RWPE2 (cell line): Measurements from ENCODE around the gene TENM4.

Source experiments
- ATAC-seq: fragments of 200-7000 bp; cut with Tn5 transposase; 3 replicates; pipeline ENCODE4 v1.9.1; 2021; ENCODE audit warnings: low read depth
- DNase-seq: peaks from one replicate; pipeline ENCODE4 v3.0.0-alpha.2; 2020; ENCODE audit warnings: low spot score
- H3K27ac ChIP-seq: fragments of 450-650 bp; 2 replicates; pipeline ENCODE4 v1.5.1; 2017; ENCODE audit warnings: mild to moderate bottlenecking; ENCODE audit not compliant: poor library complexity, severe bottlenecking
- H3K27me3 ChIP-seq: fragments of 250-450 bp; sonication (Bioruptor Pico); 2 replicates; pipeline ENCODE4 v1.5.1; 2021; ENCODE audit warnings: mild to moderate bottlenecking, moderate library complexity; ENCODE audit not compliant: insufficient read depth, poor library complexity, severe bottlenecking
- H3K36me3 ChIP-seq: fragments of 250-450 bp; sonication (Bioruptor Pico); 2 replicates; pipeline ENCODE4 v1.5.1; 2020; ENCODE audit warnings: low read depth, mild to moderate bottlenecking, moderate library complexity
- H3K4me1 ChIP-seq: fragments of 250-450 bp; sonication (Bioruptor Pico); 2 replicates; pipeline ENCODE4 v1.5.1; 2021; ENCODE audit warnings: mild to moderate bottlenecking, moderate library complexity; ENCODE audit not compliant: insufficient read depth, poor library complexity, severe bottlenecking
- H3K4me3 ChIP-seq: fragments of 250-450 bp; sonication (Bioruptor Pico); 2 replicates; pipeline ENCODE4 v1.5.1; 2021; ENCODE audit warnings: mild to moderate bottlenecking, moderate library complexity; ENCODE audit not compliant: severe bottlenecking
- H3K9me3 ChIP-seq: fragments of 250-450 bp; sonication (Bioruptor Pico); 2 replicates; pipeline ENCODE4 v1.5.1; 2021; ENCODE audit warnings: mild to moderate bottlenecking, moderate library complexity; ENCODE audit not compliant: severe bottlenecking
- TF ChIP-seq, protein P1 (sequence below): fragments of 450-650 bp; IDR thresholded peaks from one replicate; pipeline ENCODE4 v1.5.1; 2017; ENCODE audit warnings: mild to moderate bottlenecking, moderate library complexity; ENCODE audit not compliant: poor library complexity, severe bottlenecking

TENM4 gene

DNA sequence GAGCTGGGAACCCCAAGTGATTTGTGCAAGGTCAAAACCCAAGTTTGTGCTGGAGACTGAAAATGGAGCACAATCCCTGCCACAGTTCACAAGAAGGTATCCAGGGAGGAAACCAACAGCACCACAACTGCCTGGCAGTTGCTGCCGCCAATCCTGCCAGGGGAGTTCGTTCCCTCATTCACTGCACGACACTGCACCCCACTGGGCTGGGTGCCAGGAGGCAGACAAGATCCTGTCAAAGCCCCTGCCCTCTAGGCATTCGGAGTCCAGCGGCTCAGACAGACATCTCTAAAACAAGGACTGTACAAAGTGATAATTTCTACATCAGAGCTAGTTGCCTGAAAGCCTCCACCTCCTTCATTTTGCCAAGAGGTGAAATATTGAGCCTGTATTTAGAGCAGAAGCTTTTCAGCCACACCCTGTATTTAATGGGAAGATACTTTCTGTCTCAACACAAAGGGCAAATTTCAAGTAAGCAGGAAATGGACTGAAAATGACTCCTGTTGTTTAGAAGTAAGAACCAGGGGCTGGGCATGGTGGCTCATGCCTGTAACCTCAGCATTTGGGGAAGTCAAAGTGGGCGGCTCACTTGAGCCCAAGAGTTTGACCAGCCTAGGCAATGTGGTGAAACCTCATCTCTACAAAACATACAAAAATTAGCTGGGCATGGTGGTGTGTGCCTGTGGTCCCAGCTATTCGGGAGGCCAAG, 588.8 kb downstream of the TENM4 start:
- Histone ChIP-seq H3K4me1 (no peaks in the 10 kb centered on the region), H3K9me3 (no peaks in the 10 kb centered on the region), H3K4me3 (no peak overlapping the region), H3K27me3 (no peaks in the 10 kb centered on the region), H3K27ac (no peak overlapping the region), H3K36me3 (no peaks in the 10 kb centered on the region)
- DNase-seq, result no peak
- TF ChIP-seq, protein P1, sequence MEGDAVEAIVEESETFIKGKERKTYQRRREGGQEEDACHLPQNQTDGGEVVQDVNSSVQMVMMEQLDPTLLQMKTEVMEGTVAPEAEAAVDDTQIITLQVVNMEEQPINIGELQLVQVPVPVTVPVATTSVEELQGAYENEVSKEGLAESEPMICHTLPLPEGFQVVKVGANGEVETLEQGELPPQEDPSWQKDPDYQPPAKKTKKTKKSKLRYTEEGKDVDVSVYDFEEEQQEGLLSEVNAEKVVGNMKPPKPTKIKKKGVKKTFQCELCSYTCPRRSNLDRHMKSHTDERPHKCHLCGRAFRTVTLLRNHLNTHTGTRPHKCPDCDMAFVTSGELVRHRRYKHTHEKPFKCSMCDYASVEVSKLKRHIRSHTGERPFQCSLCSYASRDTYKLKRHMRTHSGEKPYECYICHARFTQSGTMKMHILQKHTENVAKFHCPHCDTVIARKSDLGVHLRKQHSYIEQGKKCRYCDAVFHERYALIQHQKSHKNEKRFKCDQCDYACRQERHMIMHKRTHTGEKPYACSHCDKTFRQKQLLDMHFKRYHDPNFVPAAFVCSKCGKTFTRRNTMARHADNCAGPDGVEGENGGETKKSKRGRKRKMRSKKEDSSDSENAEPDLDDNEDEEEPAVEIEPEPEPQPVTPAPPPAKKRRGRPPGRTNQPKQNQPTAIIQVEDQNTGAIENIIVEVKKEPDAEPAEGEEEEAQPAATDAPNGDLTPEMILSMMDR, result no peak
- ATAC-seq, result peak; percentile 38; the same call in 1 of the 3 replicates

DNA sequence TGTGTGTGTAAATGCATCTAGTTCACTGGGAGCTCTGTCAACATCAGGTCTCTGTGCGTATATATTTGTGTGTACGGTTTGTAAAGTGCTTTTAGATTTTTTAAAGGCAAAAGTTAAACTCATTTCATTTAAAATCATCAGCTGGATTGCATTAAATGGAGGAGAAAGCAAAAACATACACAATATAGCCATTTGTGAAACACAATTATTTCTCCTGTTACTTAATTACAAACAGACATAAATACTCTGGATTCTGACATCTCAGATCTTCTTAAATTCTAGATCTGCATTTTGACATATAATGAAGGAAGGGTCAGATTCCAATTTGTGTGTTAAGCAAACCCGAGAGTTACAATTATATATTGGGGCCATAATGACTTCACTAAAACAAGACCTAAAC, 590.8 kb downstream of the TENM4 start:
- Histone ChIP-seq H3K27ac (no peak overlapping the region), H3K36me3 (no peaks in the 10 kb centered on the region), H3K9me3 (no peaks in the 10 kb centered on the region), H3K27me3 (no peaks in the 10 kb centered on the region), H3K4me3 (no peak overlapping the region), H3K4me1 (no peaks in the 10 kb centered on the region)
- ATAC-seq (no peak), DNase-seq (no peak)
- TF ChIP-seq, protein P1, result no peak

DNA sequence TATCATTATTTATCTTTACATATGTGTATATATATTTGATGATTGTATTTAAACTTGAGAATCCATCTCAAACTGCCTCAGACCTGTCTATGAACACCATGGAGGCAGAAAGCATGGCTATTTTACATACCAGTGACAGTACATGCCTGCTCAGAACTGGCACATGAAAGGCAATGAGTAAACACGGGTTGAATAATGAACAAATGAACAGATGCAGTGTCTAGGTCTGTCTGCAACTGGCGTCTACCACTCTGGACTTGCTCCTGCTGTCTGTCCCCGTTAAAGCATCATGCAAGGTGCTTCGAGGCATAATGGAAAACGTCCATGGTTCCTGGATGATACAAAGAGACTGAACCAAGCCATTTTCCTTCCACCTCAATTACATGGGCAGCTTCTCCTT, 594.6 kb downstream of the TENM4 start:
- Histone ChIP-seq H3K4me3 (no peak overlapping the region), H3K4me1 (no peaks in the 10 kb centered on the region), H3K27ac (no peak overlapping the region)

DNA sequence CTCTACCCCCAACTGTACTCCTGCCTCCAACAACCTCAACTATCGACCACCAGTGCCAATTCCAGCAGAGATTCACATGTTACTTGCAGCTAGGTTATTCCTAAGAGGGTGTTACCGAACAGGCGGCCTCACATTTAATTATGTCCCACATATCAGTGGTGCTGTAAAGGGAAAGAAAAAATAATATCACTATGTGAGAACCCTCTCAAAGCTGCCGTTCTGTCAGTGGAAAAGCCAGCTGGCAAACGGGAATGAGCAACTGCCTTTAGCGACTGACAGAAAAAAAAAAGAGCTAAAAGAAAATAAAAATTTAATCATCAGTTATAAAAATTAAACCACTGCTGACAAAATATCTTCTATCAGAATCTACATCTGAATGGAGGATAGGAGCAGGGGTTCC, 595.3 kb downstream of the TENM4 start:
- TF ChIP-seq, protein P1, result no peak
- H3K27me3 ChIP-seq, result no peaks in the 10 kb centered on the region
- ATAC-seq, result no peak

More for the DNA sequence above, 594.6 kb downstream of the TENM4 start:
- TF ChIP-seq, protein P1, result no peak
- no peaks in the 10 kb centered on the region for H3K9me3 ChIP-seq
- H3K36me3 ChIP-seq, result no peaks in the 10 kb centered on the region
- no peak for ATAC-seq
- no peak for DNase-seq
- H3K27me3 ChIP-seq, result no peaks in the 10 kb centered on the region

DNA sequence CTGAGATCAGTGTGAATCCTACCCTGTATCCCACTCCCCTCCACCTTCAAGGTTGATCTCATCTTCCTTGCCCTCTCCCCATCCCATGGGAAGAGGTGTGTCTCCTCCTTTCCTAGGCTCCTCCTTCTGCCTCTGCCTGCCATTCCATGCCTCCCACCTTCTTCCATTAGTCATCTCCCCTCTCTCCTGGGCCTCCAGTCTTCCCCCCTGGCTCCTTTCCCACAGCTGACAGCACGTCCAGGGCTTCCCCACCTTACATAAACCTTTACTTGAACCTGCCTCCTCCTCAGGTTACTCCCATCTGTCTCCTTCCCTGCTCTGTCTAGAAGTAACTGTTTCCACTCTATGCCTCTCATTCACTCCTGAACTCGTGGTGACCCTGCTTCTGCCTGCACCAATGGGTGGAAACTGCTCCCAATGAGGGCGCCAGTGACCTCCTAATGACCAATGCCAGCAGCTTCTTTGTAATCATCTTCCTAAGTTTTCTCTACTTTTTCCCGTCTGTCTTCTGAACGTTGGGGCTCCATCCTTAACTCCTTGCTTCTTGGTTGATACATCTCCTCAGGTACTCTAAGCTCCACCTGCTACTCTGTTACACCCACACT, 599.3 kb downstream of the TENM4 start:
- TF ChIP-seq, protein P1, result no peak
- DNase-seq, result no peak
- Histone ChIP-seq H3K27me3 (no peaks in the 10 kb centered on the region), H3K27ac (no peak overlapping the region), H3K4me3 (no peak overlapping the region), H3K36me3 (no peaks in the 10 kb centered on the region), H3K9me3 (no peaks in the 10 kb centered on the region), H3K4me1 (no peaks in the 10 kb centered on the region)
- ATAC-seq, result peak; percentile 71

More for the DNA sequence above, 595.3 kb downstream of the TENM4 start:
- Histone ChIP-seq H3K4me1 (no peaks in the 10 kb centered on the region), H3K36me3 (no peaks in the 10 kb centered on the region), H3K4me3 (no peak overlapping the region), H3K9me3 (no peaks in the 10 kb centered on the region), H3K27ac (no peak overlapping the region)
- DNase-seq, result no peak
